GM18861 (cell line): ENCODE results near the gene GLRA2.

ENCODE experiments used
- ATAC-seq: cut with Tn5 transposase; IDR thresholded peaks from one replicate; pipeline ENCODE4 v1.9.1; 2021; ENCODE audit not compliant: unreplicated experiment

The GLRA2 gene

GRCh38 chrX:14529290-14529989 is at the start of gene GLRA2:
Gene GLRA2, plus strand, starts transcription at chrX:14529536. Its CDS starts 522 bp downstream, at chrX:14530058.
- ATAC-seq = no peak

- ATAC-seq = peak; percentile 64
Measured at GRCh38 chrX:14489437-14489836, 39.9 kb upstream of the GLRA2 start.

GRCh38 chrX:14491689-14492088 is 37.6 kb upstream of the GLRA2 start:
- ATAC-seq = no peak

- peak; percentile 27 for ATAC-seq
Measured at GRCh38 chrX:14496674-14497073, 32.7 kb upstream of the GLRA2 start.

DNA sequence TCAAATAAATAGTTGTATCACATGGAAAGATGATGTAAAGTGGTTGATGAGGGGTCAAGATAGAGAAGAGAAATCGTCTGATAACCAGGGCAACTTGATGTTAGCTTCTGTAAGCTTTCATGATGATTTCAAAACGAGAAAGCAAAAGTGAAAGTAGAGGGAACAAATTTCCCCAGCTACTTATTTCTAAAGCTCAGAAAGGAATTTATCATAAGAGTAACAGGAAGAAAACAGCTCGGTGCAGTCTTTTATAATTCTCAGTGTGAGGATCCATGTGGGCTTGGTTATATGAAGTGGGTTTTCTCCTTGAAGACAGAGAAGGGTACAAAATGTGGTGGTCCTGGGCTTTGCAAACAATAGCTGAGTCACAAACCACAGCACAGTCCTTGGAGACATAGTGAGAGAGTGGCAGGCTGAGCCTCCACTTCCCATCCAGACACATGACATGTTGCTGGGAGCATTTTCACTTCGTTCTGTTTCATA is 32.1 kb upstream of the GLRA2 start:
- ATAC-seq = peak; percentile 61

DNA sequence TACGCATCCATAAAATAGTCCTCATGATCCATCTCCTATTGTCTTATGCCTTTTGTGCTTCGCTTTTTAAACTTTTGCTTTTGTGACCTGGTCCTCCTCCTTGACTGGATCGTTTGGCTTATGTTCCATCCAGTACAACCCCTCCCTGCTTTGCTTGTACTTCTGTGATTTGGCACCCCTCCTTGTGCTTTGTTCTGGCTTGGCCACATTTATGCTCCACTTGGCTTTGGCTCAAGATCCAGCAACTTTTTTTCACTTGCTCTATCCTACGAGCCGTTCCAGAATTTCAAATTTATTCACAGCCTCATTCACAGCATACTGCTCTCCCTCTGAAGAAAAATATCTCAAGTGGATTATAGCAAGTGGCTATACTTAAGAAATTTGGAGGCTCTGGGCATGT is 28.0 kb upstream of the GLRA2 start:
- no peak for ATAC-seq

DNA sequence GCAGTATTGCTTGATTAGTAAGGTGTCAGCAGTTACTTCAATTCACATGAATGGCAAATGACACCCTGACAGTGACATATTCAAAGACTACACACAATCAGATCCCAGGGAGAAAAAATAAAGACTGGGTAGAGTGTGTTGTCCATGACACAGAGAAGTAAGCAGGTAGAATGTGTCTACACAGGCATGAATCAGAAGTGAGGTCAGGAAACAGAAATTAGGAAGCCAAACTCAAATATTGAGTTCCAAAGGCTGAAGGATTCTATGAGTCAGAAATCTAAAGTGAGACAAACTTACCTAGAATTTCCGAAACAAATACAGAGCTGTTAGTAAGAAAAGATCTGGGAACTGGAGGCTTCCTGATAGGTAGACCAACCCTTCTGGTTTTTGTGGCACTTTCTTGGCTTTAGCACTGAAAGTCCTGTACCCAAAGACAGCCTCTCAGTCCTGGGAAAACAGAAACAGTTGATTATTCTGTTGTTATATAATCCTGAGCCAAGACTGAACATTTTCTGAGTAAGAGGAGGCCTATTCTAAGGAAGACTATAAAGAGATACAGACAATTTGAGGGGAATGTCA is 24.3 kb upstream of the GLRA2 start:
- no peak for ATAC-seq

DNA sequence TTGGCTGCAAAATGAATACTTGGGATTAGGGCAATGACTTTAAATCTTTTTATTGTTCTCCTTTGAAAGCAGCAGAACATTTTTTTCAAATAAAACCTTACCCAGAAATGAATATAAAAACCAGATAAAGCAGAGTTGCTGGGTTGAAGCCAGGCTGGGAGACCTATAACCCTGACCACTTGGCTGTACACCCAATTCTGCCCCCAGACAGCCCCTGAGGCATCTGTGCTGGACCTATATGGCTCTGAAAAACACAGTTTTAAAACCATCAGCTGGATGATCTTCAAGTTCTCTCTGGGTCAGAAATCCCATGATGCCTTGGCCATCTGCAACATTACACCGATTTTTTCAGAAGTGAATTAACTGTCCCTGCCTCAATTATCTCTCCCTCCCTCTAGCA is 23.7 kb upstream of the GLRA2 start:
- ATAC-seq = no peak

GRCh38 chrX:14506866-14507265 is 22.5 kb upstream of the GLRA2 start:
- no peak for ATAC-seq

DNA sequence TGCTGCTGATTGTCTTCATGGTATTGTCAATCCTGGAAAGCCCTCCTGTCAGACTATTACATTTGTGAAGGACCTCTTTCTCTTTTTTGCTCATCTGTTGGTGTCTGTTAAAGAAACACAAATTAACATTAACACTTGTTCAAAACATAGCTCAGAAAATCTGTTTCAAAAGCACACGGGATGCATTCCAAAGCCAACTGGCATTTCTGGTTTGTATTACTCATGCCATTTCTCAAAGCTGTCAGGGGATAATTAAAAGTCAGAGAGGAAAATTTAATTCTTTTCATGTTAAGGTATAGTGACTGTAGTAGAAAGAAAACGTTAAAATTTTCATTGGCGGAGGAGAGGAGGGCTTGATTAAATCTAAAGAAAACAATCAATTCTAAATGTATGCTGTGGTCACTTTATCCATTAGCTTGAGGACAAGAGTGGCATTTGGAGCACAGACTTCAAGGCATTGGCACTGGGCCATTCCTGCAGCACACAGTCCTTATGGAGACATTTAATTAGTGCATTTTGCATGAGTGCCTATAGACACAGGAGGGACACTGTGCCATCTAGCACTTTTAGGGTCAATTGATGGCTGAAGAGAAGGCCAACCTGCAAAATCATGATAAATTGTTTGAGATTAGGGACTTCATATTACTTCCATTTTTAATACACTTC is 21.2 kb upstream of the GLRA2 start:
- no peak for ATAC-seq

DNA sequence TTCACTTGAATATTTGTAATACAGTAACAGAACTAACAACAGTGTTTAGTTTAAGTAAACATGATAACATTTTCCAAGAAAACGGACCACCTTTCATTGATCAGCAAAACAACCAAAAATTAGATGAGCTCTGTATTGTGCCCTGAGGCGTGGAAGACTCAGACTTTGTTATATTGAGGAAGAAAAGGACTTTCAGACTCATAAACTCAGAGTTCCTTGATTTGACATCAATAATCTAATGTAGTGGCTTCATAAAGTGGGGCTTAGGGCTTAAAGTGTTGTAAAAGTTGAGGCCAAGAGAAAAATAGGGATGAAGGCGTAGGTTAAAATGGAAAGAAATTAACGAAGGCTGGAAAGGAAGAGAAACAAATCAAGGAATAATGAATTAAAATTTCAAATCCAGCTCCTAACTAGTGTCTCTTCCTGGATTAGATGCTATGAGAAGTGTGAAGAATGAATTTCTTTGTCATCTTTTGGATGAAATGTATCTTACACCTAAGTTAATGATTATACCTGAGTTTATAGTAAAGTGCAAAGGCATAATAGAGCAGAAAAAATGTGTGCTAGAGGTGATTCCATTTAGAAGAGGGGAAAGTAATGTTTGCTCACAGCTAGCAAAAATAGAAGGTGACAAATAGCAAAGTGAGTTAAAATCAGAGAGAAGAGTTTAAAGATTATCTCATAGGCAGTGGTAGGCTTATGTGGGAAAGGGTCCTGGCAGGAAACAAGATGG is 19.8 kb upstream of the GLRA2 start:
- no peak for ATAC-seq

DNA sequence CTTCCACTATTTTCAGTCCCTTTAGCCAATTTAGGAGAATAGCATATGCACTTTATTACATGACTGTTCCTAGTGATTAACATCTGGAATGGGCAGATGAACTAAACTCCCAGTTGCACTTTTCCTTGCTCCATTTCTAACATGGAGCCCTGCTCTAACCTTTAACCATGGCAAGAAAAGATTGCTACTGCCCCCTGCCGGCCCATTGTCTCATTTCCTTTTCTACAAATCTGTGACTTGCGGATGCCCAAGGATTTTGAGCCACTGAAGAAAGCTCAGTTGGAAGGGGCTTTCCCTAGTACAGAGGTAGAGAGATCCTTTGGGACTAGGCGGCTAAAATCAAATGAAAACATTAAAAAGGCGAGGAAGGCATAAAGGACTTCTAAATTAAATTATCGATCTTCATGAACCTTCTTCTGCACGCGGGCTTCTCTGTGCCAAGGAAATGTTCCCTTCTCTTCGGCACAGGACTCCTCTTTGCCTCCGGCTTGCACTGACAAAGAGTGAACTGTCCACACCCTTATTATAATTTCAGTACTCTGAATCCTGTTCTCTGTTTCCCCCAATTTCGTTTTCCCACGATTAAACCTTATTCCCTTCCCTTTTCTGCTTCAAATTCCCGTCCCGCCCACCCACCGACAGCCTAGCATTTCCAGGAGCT is 577 bp upstream of the GLRA2 start:
- no peak for ATAC-seq

DNA sequence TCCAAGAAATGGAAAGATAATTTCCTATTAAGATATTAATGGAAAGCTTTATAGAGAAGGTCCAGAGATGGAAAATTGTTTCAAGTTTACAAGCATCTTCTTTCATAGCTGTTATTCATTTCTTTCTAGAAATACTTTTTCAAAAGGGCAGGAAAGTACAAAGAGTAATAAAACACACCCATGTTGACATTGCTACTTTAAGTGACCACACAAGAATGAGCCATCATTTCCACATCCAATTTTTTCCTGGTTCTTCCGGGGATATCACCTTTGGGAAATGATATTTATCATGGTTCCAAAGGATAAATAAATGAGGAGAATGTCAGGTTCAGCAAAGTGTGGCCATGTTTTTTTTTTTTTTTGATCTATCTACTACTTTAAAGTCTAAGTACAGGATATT is 4.5 kb downstream of the GLRA2 start:
- no peak for ATAC-seq

GRCh38 chrX:14546190-14546589 is 16.9 kb downstream of the GLRA2 start:
- no peak for ATAC-seq

- no peak for ATAC-seq
Measured at GRCh38 chrX:14554131-14554715, 24.9 kb downstream of the GLRA2 start.

GRCh38 chrX:14564058-14564457 is 34.7 kb downstream of the GLRA2 start:
- ATAC-seq = no peak

GRCh38 chrX:14573161-14573560 is 43.8 kb downstream of the GLRA2 start:
- no peak for ATAC-seq

GRCh38 chrX:14581081-14581480 is 51.7 kb downstream of the GLRA2 start:
- ATAC-seq = no peak

GRCh38 chrX:14584548-14584947 is 55.2 kb downstream of the GLRA2 start:
- no peak for ATAC-seq

GRCh38 chrX:14590216-14590615 is 60.9 kb downstream of the GLRA2 start:
- ATAC-seq = no peak
